KMS-11 (cell line): ENCODE results near the gene ABCG8.

Experiments used
- H2AFZ ChIP-seq: fragments of 200-600 bp; sonication (generic); 2 replicates; pipeline ENCODE4 v1.6.1; 2016; ENCODE audit warnings: antibody characterized with exemption, mixed run types, low read depth
- H3K27ac ChIP-seq: fragments of 200-600 bp; sonication (generic); 2 replicates; pipeline ENCODE4 v1.6.1; 2016; ENCODE audit warnings: mild to moderate bottlenecking, mixed run types
- H3K27me3 ChIP-seq: fragments of 200-600 bp; sonication (generic); 2 replicates; pipeline ENCODE4 v1.6.1; 2017; ENCODE audit warnings: mild to moderate bottlenecking, low read depth, mixed run types, moderate library complexity; ENCODE audit not compliant: insufficient read depth
- H3K36me3 ChIP-seq: fragments of 200-600 bp; sonication (generic); 2 replicates; pipeline ENCODE4 v1.6.1; 2017; ENCODE audit warnings: mild to moderate bottlenecking, mixed run types; ENCODE audit not compliant: insufficient read depth
- H3K4me1 ChIP-seq: fragments of 200-600 bp; sonication (generic); 2 replicates; pipeline ENCODE4 v1.6.1; 2016; ENCODE audit warnings: mild to moderate bottlenecking, low read depth, mixed run types; ENCODE audit not compliant: poor library complexity, severe bottlenecking
- H3K4me2 ChIP-seq: fragments of 200-600 bp; sonication (generic); 2 replicates; pipeline ENCODE4 v1.7.0; 2016; ENCODE audit warnings: mild to moderate bottlenecking, mixed run types
- H3K4me3 ChIP-seq: fragments of 200-600 bp; sonication (generic); IDR thresholded peaks from 2 replicates; pipeline ENCODE4 v1.6.1; 2017; ENCODE audit warnings: low read depth, low read length, mixed read lengths; ENCODE audit not compliant: insufficient read depth
- H3K79me2 ChIP-seq: fragments of 200-600 bp; sonication (generic); 2 replicates; pipeline ENCODE4 v1.6.1; 2016; ENCODE audit warnings: low read depth, mixed run types; ENCODE audit not compliant: insufficient read depth
- H3K9ac ChIP-seq: fragments of 200-600 bp; sonication (generic); 2 replicates; pipeline ENCODE4 v1.6.1; 2016; ENCODE audit warnings: mild to moderate bottlenecking, mixed run types
- H4K20me1 ChIP-seq: fragments of 200-600 bp; sonication (generic); 2 replicates; pipeline ENCODE4 v1.6.1; 2016; ENCODE audit warnings: mild to moderate bottlenecking, mixed run types; ENCODE audit not compliant: insufficient read depth
- CTCF ChIP-seq: fragments of 200-600 bp; sonication (generic); conservative IDR thresholded peaks from 2 replicates; pipeline ENCODE4 v1.6.1; 2017; ENCODE audit warnings: low read depth, mild to moderate bottlenecking, antibody characterized with exemption, low read length, moderate library complexity, mixed read lengths

The ABCG8 gene

GRCh38 chr2:43889416-43889815 lies 50.6 kb downstream of the ABCG8 start:
- Histone ChIP-seq H3K36me3 (peaks cover 20% of the 10 kb centered on the region; the same call in 1 of the 2 replicates), H3K4me2 (no peak overlapping the region)
- TF ChIP-seq CTCF = no peak

GRCh38 chr2:43890855-43891254 lies 52.1 kb downstream of the ABCG8 start:
- no peaks in the 10 kb centered on the region for H4K20me1 ChIP-seq
- peaks cover 25% of the 10 kb centered on the region; the same call in 1 of the 2 replicates for H3K36me3 ChIP-seq
- TF ChIP-seq CTCF = no peak
- no peak overlapping the region for H3K4me2 ChIP-seq
- H3K4me3 ChIP-seq = no peak overlapping the region
- no peak overlapping the region for H3K27ac ChIP-seq
- no peaks in the 10 kb centered on the region for H3K4me1 ChIP-seq
- H3K9ac ChIP-seq = no peak overlapping the region
- H3K79me2 ChIP-seq = no peaks in the 10 kb centered on the region
- H2AFZ ChIP-seq = no peak overlapping the region
- no peaks in the 10 kb centered on the region for H3K27me3 ChIP-seq

More at GRCh38 chr2:43889416-43889815, 50.6 kb downstream of the ABCG8 start:
- Histone ChIP-seq H2AFZ (no peak overlapping the region), H4K20me1 (no peaks in the 10 kb centered on the region), H3K79me2 (no peaks in the 10 kb centered on the region), H3K9ac (no peak overlapping the region), H3K4me3 (no peak overlapping the region), H3K27me3 (no peaks in the 10 kb centered on the region), H3K4me1 (no peaks in the 10 kb centered on the region), H3K27ac (no peak overlapping the region)

GRCh38 chr2:43894743-43895142 lies 56.0 kb downstream of the ABCG8 start:
- Histone ChIP-seq H3K79me2 (no peaks in the 10 kb centered on the region), H3K27me3 (no peaks in the 10 kb centered on the region), H4K20me1 (no peaks in the 10 kb centered on the region), H2AFZ (no peak overlapping the region), H3K4me1 (no peaks in the 10 kb centered on the region), H3K27ac (no peak overlapping the region), H3K36me3 (peaks cover 30% of the 10 kb centered on the region; the same call in 1 of the 2 replicates), H3K9ac (no peak overlapping the region), H3K4me2 (no peak overlapping the region), H3K4me3 (no peak overlapping the region)
- TF ChIP-seq CTCF = no peak

- TF ChIP-seq CTCF = no peak
- Histone ChIP-seq H3K27ac (no peak overlapping the region), H3K36me3 (peaks cover 25% of the 10 kb centered on the region; the same call in 1 of the 2 replicates)
Measured at GRCh38 chr2:43896906-43897305, 58.1 kb downstream of the ABCG8 start.

More at GRCh38 chr2:43896906-43897305, 58.1 kb downstream of the ABCG8 start:
- no peaks in the 10 kb centered on the region for H4K20me1 ChIP-seq
- H3K4me1 ChIP-seq = no peaks in the 10 kb centered on the region
- H3K79me2 ChIP-seq = no peaks in the 10 kb centered on the region
- no peak overlapping the region for H3K4me2 ChIP-seq
- no peak overlapping the region for H3K9ac ChIP-seq
- no peak overlapping the region for H2AFZ ChIP-seq
- H3K27me3 ChIP-seq = no peaks in the 10 kb centered on the region
- no peak overlapping the region for H3K4me3 ChIP-seq
